Globus pallidus (tissue), 1 donor: ENCODE results near the gene ATP8A1.
"Not testable (repeated sequence)": the region's sequence is repeated elsewhere in the genome, so short reads cannot be mapped to it uniquely, and the experiment has no call there.

Experiments used
- DNase-seq: peaks from one replicate; pipeline ENCODE4 v3.0.0-alpha.2; 2015; ENCODE audit warnings: low spot score

ATP8A1 gene

DNA sequence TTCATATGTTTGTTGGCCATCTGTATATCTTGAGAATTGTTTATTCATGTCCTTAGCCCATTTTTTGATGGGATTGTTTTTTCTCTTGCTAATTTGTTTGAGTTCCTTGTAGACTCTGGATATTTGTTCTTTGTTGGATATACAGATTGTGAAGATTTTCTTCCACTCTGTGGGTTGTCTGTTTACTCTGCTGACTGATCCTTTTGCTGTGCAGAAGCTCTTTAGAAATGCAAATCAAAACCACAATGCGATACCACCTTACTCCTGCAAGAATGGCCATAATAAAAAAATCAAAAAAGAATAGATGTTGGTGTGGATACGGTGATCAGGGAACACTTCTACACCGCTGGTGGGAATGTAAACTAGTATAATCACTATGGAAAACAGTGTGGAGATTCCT lies 189.1 kb downstream of the ATP8A1 start:
- not testable (repeated sequence) for DNase-seq

DNA sequence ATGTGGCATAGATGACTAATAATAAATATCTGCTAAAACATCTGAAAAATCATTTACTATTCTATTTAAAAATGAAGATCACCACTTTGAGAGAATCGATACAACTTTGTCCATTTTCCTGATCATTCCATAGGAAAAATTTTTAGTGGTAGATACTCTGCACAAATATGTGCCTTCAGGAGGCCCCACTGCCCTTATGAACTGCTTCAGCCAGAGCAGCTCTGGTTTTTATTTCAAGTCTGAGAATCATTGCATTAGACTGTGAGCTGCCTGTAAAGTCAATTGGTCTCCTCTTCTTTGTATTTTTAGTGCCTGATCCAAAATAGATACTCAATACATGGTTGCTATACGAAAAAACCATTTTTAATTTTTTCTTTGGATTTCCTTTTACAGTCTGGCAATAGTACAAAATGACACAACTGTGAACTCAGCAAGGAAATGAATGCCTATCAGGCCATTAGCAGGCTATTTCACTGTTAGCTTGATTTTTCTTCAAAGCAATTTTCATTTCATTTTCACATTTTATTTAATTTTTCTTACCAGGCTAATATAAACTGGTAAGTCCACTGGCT lies 190.5 kb downstream of the ATP8A1 start:
- no peak for DNase-seq

DNA sequence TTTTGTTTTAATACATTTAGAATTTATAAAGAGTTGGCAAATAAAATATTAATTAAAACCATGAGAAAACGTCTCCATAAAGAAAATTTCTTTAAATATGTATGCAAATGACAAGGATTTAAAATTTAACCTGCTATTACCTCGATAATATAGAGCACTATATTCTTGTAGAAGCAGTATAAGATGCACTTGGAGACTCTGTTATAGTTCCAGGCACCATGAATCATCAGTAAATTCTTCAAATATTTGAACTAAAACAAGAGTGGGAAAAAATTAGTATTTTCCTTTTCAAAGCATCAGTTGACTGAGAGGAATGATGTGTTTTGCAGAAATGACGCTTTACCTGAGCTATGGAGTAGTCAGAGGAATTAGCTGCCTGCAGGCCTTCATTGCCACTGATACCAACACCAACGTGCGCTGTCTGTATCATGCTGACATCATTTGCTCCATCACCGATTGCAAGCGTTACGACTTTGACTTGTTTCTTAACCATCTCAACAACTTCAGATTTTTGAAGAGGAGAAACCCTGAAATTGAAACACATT lies 192.3 kb downstream of the ATP8A1 start:
- no peak for DNase-seq

DNA sequence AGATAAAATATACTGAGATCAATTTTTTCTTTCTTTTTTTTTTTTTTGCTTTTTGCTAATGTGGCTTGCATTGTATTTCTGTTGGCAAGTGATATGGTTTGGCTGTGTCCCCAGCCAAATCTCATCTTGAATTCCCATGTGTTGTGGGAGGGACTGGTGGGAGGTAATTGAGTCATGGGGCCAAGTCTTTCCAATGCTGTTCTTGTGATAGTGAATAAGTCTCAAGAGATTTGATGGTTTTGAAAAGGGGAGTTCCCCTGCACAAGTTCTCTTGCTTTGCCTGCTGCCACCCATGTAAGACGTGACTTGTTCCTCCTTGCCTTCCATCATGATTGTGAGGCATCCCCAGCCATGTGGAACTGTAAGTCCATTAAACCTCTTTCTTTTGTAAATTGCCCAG lies 195.7 kb downstream of the ATP8A1 start:
- DNase-seq, result not testable (repeated sequence)

DNA sequence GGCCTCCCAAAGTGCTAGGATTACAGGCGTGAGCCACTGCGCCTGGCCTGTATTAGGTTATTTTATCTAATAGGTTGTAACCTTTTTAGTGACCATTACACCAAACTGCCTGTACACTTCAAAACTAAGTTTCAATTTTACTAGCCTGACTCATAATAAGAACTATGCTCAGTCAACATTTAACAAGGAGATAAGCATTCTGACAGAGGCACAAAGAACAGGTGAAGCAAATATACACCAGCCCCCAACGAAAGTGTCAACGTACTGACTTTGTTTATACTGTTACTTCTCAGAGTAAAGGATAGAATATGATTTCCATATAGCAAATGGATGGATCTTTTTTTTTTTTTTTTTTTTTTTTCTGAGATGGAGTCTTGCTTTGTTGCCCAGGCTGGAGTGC lies 196.9 kb downstream of the ATP8A1 start:
- no peak for DNase-seq

DNA sequence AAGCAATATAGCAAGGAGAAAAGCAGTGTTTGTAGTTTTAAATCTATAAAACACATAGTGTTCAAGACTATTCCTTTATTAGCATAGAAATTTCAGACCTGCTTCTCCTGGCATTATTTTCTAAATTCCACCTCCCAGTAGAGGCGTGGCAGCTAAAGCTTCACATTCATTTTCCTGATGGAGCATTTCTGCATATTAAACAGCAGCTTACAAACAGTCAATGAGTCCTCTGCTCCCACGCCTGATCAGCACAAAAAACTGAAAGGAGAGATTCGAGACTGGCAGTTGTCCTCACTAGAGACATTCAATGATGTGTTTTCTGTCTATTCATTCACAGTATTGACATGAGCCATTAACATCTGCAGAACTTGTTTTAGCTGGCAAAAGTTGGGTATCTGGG lies 198.2 kb downstream of the ATP8A1 start:
- peak; percentile 41 for DNase-seq

DNA sequence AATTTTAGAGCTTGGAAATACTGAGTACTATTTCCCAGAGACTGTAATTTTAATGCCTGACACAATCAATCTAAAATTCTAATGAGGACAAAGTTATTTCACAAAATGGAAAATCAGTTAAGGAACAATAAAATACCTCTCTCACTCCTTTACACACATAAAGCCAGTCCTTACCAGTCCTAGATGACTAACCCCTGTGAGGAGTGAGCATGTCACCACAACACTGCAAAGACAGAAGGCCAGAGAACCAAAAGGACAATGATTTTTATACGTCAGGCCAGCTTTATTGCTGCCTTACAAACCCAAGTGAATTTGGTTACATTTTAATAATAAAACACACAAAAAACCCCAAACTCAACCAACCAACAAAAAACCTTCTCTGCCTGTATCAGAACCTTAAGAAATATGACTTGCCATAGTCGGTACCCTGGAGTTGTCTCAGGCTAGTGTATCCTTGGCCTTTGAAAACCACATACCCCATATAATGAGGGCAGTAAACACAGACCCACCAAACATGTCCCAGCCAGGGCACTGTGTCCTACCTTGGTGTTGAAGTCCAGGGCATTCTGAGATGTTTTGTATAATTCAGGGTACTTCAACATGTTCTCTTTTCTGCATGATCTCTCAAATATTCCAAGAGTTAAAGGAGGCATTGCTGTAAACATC lies 202.0 kb downstream of the ATP8A1 start:
- DNase-seq, result no peak

DNA sequence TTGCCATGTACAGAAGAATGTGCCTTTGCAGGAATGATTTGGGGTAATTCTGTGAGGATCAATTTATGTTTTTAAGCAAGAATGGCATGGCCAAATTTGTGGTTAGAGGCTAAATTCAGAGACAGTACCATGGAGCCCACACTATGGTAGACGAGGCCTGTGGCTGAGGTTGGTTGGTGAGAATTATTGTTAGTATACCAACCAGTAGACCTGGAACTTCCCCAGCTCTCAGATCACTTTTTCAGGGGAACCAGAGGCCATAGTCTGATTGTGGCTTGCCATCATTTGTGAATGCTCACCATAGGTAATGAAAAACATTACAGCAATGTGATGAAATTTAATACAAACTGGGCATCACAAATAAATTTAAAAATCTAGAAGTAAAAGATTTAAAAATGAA lies 203.3 kb downstream of the ATP8A1 start:
- DNase-seq, result no peak

DNA sequence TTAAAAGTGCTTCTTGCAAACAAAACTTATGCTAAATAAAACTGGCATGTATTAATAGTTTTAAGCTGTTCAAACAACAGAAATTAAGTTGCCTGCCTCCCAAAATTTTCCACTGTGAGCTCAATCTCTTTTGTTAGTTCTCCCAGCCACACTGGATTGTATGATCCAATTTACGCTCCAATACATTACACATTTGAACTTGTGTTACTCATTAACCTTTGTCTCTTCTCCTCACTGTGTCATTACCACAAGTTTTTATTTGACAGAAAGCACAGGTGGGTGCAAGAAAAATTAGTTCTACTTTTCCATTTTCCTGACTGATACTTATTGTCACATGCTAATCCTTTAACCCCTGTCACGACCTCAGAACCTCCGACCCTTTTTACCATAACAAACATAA lies 204.1 kb downstream of the ATP8A1 start:
- no peak for DNase-seq

DNA sequence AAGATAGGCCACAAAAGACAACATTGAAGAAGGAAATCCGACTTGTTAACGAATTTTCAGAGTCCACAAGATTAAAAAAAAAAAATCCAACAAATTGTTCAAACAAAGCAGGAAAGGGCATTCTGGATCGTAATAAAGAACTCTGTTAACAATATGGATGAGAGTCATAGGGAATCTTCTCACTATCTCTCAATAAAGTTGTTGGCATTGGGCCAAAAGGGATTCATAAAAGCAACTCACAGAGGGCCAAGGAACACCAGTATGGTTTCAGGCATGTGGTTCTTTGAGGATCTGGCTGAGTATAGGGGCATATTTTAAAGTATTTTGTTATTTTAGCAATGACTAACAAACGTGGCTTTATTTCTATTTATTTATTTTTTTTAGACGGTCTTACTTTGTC lies 210.1 kb downstream of the ATP8A1 start:
- DNase-seq, result no peak

DNA sequence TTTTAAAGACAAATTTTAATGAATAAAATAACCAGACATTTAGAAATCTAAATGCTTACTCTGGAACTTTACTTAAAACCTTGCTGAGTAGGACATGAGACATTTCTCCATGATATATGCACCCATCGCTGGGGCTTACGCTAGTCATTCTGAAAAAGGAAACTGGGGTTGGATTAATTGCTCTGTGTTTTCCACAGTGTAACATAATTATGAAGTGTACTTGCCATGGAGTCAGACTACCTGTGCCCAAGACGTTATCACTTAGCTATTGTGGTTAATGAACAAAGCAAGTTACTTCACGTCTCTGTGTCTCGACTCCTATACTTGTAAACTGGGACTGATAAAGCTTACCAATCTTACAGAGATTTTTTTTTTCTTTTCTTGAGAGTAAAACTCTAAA lies 211.9 kb downstream of the ATP8A1 start:
- no peak for DNase-seq

DNA sequence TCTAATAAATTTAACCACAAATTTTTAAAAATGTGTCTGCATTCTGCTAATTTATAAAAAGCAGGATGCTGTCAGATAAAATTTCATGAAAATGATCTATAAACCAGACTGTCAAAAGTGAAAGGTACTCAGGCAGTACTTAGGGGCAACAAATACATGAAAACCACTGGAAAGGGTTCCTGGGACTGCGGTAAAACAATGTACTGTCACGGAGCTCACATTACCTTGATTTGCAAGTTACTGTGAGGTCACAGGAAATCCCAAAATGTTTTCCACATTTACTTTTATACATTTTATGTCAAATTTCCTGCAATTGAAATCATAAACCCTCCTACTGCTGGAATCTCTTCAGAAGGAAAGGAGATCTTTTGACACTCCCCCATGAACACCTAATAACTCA lies 214.3 kb downstream of the ATP8A1 start:
- DNase-seq, result no peak

DNA sequence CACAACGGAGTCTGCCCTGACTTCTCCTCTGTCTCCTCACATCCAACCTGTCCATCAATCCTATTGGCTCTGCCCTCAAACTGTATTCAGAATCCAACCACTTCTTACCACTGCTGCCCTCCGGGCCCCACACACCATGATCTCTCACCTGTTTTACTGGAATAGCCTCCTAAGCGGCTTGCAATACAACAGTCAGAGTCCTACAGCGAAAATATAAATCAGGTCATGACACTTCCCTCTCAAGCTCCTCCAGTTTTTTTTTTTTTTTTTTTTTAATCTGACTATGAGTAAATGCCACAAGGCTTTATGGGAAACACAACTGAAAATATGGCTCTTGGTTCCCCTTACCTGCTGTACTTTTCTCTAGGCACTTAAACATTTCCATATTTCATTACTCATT lies 216.8 kb downstream of the ATP8A1 start:
- DNase-seq, result no peak

DNA sequence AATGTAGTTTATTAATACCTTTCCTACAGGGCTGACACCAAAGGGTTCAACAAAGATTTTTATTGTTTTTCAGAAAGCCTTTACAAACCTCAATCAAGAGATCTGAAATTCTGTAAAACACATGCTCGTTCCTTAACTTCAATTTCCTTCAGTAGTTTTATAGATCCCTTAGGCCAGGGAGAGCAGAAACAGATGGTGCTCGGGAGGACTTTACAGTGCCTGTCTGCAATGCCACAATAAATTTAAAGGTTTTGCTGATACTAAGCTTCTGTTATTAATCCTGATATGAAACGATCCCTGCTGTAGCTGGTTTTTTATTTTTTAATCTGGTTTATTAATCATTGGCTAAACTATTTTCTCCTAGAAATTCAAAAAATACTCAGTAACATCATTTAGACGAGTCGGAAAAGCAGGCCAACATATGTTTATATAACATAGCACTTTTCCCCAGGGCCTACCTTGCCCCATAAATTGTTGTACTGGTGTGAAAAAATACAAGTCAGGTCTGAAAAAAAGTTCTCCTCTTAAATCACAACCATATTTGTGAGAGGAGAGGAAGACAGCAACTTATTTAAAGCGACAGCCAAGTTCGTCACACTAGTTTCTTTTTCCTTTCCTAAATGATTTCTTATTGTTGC lies 219.9 kb downstream of the ATP8A1 start:
- DNase-seq, result no peak

DNA sequence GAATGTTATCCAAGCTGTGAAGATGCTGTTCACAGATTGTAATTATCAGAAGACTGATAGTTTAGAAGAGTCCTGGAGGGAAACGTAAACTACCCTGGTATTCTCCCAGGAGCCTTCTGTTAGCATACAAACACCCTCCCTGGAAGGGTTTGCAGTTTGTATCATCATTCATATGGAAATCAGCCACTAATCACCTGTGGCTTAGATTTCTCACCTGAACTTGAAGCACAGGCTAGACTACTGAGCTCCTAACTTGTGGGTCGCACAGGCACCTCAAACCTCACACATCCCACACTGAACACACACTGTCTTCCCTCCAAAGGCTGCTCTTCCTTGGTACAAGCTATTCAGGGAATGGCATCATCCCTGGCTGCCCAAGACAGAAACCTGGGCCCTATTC lies 228.9 kb downstream of the ATP8A1 start:
- no peak for DNase-seq

DNA sequence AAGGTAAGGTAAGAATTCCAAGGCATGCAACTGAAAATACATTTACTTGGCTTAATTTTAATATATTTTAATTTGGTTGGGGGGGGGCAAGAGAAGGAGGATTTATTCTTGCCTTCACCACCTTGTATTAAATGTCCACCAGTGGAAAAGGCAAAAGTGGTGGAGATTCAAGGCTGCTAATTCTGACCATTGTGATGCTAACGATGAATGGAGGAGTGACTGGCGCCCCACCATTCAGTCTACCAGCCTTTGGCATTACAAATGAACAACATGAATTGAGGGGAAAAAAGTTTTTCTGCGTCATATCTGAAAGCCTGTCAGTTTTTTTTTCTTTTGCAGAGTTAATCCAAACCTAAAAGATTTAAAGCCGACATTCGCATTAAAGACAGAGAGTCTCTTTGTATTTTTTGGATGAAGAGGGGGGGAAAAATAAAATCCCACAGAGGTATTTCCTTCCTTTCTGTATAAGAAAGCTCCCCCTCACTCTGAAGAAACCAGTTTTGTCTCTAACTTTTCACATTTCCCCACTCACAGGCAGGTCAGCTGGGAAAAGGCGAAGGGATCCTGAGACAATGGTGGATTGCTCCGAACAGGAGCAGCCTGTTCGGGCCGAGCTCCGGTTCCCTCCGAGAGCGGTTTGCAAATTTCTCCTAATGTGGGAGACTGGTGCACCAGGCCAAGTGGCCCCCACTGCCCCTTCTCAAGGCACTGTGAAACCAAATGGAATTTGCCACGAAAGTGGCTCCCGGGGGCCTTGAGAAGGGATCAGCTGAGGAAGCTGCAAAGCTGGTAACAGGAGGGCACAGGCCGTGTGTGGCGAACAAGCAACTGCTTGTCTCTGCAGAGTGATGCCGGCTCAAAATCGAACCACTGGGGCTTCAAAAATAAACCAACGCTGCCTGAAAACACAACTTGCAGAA lies 231.5 kb downstream of the ATP8A1 start:
- DNase-seq, result no peak

DNA sequence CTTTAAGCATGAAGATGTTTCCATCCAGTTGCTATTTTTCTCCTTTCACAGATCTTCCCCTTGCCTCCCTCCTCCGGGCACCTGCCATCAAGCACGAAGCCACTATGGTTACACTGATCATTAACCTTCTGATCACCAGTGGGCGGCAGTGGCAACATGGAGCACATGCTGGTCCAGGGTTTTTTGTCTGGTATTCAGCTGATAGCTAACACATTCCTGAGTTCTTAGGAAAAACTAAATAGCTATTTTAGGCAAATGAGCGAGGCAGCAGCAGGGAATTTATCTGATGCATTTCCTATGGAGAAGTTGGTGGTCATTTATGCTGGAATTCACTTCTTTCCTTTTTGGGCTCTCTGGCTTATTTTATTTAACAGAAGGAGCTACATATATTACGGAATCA lies 236.8 kb downstream of the ATP8A1 start:
- DNase-seq, result no peak

DNA sequence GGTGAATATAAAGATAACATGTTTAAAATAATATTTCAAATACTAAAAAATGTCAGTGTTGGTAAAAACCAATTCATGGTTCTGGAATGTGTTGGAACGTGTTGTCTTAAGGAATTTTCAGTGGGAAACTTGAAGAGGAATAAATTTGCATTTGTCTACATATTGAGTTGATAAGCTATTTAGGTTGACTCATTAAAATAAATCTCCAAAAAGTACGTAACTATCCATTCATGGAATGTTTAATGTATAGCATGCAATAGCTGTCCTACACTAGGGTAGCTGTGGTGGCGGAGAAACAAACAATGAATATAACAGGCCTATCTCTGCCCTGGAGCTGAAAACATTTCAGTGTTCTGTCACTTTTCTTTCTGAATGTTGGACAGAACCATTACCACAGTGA lies 239.4 kb downstream of the ATP8A1 start:
- DNase-seq, result no peak

DNA sequence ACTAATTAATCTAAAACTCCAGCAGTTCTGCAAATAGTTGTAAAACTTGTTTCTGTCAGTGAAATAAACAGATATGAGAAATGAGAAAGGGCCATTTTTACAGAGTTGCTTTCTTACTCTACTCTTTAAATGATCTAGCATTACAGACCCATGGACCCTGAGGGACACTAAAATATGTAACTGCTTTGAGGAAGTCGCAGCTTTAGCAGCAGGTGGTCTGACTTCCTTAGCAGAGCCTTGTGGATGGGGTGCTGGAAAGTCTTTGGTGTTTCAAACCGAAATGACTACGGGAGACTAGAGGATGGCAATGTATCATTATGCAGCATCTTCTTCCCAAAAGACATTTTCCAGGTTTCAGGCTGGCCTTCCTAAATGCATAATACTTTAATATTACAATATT lies 240.9 kb downstream of the ATP8A1 start:
- no peak for DNase-seq

DNA sequence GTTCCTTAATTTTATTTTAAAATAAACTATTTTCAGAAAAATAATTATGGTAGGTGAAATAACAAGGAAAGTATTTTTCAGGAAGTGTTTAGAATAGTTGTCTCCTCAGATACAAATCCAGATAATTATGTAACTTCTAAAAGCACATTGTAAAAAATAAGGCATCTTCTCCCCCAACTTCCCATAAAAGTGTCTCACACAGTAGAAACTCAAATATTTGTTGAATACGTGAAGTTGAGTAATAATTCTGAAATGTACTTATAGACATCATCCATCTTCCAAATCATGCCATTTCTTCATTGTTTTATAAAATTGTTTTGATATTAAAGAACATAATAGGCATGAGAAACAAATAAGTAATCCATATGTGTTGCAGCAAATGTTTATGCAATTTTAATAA lies 241.6 kb downstream of the ATP8A1 start:
- no peak for DNase-seq

DNA sequence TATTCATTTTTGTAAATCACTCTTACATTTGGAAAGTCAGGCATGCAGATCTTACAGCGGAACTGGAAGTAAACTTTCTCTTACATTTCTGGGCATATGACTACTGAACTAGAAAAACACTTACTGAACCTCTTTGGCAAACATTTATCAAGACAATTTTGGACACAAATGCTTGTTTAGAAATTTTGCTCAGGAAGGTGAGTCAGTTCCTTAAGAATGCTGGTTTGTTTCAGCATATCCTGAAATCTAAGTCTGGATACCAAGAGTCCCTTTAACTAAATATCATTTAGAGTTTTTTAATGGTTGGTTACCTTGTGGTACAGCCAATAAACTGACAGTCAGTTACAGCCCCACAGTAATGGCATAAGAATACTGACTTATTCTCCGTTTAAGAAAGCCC lies 244.7 kb downstream of the ATP8A1 start:
- DNase-seq, result no peak

DNA sequence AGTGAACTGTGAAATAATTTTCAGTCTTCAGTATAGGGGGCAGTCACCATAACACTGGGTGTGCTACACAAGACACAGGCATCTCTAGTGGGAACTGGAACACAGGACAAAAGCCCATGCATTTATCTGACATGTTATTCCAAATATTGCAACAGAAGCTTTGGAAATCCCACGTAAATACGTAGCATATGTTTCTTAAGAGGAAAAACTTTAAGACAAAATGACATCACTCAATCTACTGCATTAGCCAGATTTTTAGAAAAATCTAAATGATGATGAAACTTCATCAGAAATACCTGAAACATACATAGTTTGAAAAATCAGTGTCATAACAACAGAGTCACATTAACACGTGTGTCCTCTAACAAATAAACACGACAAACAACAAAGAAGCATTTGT lies 245.1 kb downstream of the ATP8A1 start:
- no peak for DNase-seq

DNA sequence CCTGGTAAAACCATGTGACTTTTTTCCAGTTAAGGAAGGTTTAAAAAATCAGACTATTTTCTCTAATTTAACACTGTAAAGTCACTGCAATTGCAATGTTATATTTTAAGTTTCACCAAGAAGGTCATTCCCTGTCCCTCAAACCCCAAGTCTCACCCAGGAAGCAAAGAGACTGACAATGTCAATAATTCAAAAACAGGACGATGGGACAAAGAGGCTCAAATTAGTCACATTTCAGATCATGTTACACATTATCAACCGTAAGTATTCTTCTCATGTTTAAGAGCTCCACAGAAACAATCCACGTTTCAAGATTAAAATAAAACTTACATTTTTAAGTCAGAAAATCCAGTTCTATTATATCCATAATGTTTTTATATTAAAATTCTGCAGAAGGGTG lies 246.5 kb downstream of the ATP8A1 start:
- no peak for DNase-seq
